Measurements from ENCODE around the gene A3GALT2.

DNA sequence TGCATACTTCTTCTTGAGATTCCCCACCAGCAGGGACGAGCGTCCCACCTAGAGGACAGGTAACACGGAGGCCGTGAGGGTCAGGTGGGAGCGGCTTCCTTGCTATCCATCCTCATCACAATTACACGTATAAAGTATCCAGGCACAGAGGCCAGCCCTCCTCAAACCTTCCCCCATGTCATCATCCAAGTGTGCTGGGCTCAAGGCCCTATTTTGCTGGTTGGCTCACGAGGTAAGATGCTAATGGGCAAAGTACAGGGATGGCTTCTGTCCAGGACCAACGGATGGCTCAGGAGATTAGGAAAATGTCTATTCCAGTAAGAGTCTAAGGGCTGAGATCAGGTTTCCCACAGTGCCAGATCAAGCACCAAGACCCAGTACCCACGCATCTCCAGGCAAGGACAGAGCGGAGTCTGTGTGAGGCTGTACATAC lies 11.5 kb upstream of the A3GALT2 start:
- no peak for TF ChIP-seq TAF1 (conservative IDR thresholded peaks at IDR 0.05)
- TF ChIP-seq, protein P1, sequence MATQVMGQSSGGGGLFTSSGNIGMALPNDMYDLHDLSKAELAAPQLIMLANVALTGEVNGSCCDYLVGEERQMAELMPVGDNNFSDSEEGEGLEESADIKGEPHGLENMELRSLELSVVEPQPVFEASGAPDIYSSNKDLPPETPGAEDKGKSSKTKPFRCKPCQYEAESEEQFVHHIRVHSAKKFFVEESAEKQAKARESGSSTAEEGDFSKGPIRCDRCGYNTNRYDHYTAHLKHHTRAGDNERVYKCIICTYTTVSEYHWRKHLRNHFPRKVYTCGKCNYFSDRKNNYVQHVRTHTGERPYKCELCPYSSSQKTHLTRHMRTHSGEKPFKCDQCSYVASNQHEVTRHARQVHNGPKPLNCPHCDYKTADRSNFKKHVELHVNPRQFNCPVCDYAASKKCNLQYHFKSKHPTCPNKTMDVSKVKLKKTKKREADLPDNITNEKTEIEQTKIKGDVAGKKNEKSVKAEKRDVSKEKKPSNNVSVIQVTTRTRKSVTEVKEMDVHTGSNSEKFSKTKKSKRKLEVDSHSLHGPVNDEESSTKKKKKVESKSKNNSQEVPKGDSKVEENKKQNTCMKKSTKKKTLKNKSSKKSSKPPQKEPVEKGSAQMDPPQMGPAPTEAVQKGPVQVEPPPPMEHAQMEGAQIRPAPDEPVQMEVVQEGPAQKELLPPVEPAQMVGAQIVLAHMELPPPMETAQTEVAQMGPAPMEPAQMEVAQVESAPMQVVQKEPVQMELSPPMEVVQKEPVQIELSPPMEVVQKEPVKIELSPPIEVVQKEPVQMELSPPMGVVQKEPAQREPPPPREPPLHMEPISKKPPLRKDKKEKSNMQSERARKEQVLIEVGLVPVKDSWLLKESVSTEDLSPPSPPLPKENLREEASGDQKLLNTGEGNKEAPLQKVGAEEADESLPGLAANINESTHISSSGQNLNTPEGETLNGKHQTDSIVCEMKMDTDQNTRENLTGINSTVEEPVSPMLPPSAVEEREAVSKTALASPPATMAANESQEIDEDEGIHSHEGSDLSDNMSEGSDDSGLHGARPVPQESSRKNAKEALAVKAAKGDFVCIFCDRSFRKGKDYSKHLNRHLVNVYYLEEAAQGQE (IDR thresholded peaks at IDR 0.05): no peak
- TF ChIP-seq CTCF (IDR thresholded peaks at IDR 0.05; ENCODE audit: low read depth, low read length, missing input control): no peak
- no peak for TF ChIP-seq JUND (IDR thresholded peaks at IDR 0.05)
- TF ChIP-seq GABPA (IDR thresholded peaks at IDR 0.05 in 1 of 2, conservative IDR thresholded peaks at IDR 0.05 in 1 of 2): no peak
